Placental epithelial cell (primary cell): Measurements from ENCODE around the gene GYPA. TPM values are rescaled to one million over a fixed set of nuclear protein-coding genes. Genes with fewer than 3 reads are reported as not detected.

ENCODE experiments used
- total RNA-seq: library from RNA; depleted of rRNA; stranded (reverse); fragments of >200 nt; gene quantifications from 2 replicates; pipeline ENCODE4 v1.2.3, GENCODE V29; 2012

The GYPA gene
- total RNA-seq, result not detected in 2 replicates

DNA sequence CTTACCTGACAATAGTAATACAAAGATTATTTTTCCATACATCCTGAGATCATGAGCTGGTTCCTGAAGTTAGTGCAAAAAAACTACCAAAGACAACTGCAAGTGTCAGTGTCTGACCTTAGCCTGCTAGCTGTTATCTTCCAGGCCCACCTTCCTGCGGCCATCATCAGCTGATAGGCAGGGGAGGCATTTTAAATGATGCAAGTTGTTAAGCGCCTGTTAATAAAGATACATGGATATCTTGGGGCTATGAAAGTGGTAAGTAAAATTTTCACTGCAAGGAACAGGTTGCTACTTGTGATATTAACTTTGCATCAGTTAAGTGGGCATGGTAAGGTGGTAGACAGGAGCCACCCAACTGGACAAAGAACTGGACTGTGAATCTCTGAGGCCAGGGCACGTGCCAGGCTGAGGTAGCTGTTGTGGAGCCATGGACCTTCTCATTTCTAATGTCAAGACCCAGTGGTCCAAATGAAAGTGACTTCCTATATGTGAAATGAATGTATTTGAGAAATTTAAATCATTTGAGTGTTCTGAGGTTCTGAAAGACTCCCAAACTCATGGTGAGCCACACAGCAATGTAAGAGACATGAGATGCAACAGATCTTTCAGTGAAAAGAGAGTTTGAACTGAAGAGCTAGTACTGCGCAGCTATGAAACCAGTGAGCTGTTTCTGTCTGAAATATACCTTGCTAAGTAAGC is at the start of gene GYPA:
TSS of gene GYPA (minus strand) at position 125 of the 702 bp plus-strand sequence. CDS start at position 42, 83 bp downstream.

Other genes with a start within 250 kb of the GYPA start
- gene GYPE, start 235.2 kb downstream of the GYPA start, total RNA-seq, result 0.39 TPM in 1 of 2 replicates, not detected in the other
- gene GYPB, start 121.3 kb downstream of the GYPA start, total RNA-seq, result not detected in 2 replicates